Activated T-cell treated with anti-CD3 and anti-CD28 coated beads, Interleukin-2, amount 50 U/mL, for 48 hours (primary cell): Measurements from ENCODE around the gene DNAH5.

Experiments used
- DNase-seq, 2 experiments: peaks; one replicate each; pipeline ENCODE4 v3.0.0-alpha.2; 2020

DNAH5 gene

GRCh38 chr5:13692172-13692571 lies 252.3 kb downstream of the DNAH5 start:
- DNase-seq = no peak

GRCh38 chr5:13676531-13676930 lies 268.0 kb downstream of the DNAH5 start:
- DNase-seq = no peak

DNA sequence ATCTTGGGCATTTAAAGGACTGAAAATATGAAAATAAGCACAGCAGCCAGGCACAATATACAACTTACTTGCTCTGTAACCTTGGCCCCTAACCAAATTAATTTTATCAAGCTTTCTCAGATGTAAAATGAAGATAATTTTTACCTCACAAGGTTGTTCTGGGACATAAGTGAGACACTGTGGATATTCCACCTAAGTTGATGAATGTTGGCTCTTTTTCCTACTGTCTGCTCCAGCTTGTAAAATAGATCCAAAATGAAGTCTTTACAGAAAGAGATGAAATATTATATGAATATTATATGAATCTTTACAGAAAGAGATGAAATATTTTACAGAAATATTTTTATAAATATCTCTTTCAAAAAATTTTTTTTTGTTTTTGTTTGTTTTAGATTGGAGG lies 270.1 kb downstream of the DNAH5 start:
- DNase-seq = no peak

DNA sequence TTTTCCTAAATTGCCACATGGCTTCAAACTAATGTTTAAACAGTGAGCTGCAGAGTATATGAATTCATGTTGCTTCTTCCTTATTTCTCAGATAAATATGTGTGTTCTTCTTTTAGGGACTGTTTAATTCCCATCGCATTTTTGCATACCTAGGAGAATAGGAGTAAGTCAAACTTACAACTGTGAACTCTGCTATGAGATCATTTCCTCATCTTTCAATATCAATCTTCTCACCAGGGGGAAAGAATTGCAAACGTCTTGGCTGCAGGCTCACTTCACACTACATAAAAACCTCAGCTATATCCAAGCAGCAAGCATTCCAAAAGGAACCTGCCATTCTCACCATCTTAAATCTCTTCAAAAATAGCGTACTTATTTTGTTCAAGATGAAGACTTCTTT lies 271.0 kb downstream of the DNAH5 start:
- DNase-seq = no peak

GRCh38 chr5:13664377-13664776 lies 280.1 kb downstream of the DNAH5 start:
- no peak for DNase-seq

DNA sequence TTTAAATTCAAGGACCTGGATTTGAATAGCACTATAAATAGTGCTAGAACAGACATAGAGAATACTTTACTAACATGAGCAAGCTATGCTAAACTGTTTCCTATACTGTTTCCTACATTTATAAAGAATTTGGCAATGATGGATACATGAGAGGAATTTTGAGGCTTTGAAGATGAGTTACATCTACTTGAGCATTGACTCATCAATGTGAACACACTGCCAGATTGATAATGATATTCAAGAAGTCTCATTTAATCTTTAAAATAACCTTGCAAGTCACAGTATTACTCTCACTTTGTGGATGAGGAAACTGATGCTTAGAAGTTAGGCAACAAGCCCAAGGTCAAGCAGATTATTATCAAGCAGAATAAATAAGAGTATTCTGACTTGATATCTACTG lies 281.9 kb downstream of the DNAH5 start:
- DNase-seq = no peak

DNA sequence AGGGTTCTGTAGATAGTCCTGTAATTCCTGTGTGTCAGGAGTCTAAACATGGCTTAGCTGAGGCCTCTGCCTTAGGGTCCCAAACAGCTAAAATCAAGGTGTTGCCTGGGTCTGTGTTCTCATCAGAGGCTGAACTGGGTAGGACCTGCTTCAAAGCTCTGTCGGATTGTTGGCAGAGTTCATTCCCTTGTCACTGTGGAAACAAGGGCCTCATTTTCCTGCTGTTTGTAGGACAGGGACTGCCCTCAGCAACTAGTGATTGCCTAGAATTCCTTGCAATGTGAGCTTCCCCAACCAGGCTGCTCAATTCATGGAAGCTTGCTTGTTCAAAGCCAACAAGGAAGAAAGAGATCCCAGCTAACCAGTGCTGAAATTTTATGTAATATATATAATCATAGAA lies 283.2 kb downstream of the DNAH5 start:
- no peak for DNase-seq

- DNase-seq = no peak
Measured at GRCh38 chr5:13660072-13660471, 284.4 kb downstream of the DNAH5 start.

GRCh38 chr5:13659391-13659790 lies 285.1 kb downstream of the DNAH5 start:
- no peak for DNase-seq

- no peak for DNase-seq
Measured at GRCh38 chr5:13658761-13659160, 285.7 kb downstream of the DNAH5 start.

DNA sequence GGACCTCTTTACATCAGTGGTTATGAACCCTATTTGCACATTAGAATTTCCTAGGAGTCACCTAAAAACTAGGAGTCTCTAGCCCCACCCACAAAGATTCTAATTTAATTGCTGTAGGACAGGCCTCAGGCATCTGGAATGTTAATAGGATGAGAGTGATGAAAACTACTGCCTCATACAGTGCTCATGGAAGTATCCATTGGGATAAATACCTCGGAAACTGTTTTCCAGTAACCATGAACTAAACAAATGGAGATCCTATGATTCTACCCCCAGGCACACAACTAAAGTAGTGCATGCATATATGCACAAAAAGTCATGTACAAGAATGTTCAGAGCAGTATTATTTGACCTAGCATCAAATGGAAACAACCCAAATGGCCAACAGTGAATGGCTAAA lies 286.3 kb downstream of the DNAH5 start:
- no peak for DNase-seq

DNA sequence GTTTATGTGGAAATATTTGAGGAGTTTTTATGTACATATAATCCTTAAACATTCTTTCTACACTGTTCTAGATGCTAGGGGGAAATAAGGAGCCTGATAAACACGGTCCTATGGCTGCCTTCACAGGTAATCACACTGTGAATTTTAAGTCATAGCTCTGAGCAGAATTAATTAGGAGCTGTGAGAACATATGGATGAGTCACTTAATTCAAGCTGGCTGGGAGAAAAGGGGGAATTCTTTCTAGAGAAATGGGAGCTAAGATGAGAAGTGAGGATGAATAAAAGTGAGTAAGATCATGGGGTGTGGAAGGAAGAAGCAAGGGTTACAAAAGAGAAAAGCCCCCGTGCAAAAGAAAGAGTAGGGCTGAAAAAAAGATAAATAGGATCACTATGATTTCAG lies 290.8 kb downstream of the DNAH5 start:
- no peak for DNase-seq

DNA sequence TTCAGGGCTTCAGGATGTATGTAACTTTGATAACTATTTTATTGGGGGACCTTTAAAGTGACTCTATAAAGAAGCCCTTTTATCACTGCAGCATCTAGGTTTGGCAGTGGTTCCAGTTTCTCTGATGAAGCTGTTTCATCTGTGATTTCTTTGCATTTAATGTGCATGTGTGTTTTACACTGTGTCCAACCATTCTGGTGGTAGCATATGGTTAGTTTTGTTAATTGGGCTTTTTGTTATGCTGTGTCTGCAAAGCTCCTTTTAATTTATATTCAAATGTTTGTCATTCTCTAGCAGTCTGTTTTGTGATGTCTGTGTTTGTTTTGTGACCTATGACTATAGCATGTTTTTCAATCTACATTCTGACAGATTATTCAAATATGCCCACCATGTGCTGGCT lies 294.8 kb downstream of the DNAH5 start:
- DNase-seq = no peak

DNA sequence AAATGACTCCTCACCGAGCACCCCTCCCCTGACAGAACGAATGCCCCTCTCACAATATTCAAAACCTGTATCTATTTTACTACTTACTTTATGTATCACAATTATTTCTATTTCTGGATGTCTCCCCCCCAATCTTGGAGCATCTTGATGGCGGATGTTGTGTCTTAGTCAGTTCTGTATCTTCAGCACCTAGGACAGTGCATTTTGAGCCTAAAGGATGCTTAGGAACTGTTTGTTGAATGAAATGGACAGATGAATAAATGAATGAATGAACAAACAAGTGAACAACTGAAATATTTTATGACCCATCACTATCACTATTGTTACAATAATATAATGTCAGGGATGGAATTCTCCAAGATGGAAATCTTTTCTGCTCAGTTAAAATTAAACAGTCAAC lies 295.7 kb downstream of the DNAH5 start:
- DNase-seq = no peak

GRCh38 chr5:13643734-13644133 lies 300.8 kb downstream of the DNAH5 start:
- DNase-seq = no peak

DNA sequence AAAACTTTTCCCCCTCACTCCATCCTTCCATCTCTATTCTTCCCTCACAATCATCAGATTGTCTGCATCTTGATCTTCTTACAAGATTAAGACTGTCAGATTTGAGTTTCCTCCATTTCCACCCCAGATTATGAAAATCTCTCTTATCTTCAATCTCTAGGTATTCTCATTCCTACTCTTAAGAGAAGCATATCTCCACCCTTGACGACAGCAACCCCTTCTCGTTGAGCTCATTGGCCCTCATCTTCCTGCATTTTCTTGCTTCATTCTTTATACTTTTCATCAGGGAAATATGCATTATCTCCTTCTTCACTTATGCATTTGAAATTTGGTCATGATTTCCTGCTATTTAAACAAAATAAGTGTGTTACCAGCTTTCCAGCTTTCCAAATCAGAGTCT lies 301.3 kb downstream of the DNAH5 start:
- no peak for DNase-seq
